Stimulated activated CD4-positive, alpha-beta T cell treated with anti-CD3 and anti-CD28 coated beads, Interleukin-15, amount 100 ng/mL, for 48 hours (primary cell): ENCODE measurements around the gene CLEC17A.

Experiments
- DNase-seq, 2 donors: peaks; one replicate each; pipeline ENCODE4 v3.0.0-alpha.2; 2020; ENCODE audit warnings: low read depth in 2 of 2

Gene CLEC17A

DNA sequence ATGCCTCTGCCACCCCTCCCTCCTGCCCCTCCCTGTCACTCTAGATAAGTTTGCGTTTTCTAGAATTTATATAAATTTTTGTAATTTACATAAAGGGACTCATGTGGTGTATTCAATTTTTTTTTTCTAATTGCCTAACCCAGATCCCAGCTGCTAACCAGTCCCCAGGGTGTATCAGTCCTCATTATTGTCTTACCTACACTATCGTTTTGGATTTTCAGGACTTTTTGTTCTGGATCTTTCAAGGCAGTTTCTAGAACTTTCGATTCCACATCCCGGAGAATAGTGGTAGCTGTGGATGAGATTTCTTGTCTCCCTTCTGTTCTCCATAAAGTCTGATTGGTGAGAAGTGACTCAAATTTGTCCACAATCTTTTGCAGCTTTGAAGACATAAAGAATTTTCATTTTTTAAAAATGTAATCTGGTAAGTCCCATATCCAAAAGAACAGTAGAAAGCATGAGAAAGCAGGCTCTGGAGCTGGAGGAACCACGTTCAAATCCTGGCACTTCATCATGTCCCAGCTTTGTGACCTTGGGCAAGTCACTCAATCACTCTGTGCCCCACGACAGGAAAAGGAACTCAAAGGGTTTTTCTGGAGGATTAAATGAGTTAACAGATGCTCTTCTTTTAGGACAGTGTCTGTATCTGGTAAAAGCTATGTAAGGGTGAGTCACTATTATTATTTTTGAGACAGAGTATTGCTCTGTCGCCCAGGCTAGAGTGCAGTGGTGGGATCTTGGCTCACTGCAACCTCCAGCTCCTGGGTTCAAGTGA, 72.1 kb downstream of the CLEC17A start:
- no peak for DNase-seq

DNA sequence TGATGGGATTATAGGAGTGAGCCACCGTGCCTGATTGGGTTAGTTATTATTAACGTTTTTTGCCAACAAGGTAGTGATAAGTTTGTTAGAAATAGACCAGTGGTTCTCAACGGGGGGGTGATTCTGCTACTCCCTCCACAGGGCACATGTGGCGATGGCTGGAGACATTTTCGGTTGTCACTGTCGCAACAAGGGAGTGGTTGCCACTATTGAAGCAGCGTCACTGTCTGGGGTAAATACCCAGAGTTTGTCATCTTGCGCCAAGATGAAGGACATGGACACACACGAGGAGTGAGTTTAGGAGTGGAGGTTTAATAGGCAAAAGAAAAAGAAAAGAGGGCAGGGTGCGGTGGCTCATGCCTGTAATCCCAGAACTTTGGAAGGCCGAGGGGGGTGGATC, 72.8 kb downstream of the CLEC17A start:
- no peak for DNase-seq

DNA sequence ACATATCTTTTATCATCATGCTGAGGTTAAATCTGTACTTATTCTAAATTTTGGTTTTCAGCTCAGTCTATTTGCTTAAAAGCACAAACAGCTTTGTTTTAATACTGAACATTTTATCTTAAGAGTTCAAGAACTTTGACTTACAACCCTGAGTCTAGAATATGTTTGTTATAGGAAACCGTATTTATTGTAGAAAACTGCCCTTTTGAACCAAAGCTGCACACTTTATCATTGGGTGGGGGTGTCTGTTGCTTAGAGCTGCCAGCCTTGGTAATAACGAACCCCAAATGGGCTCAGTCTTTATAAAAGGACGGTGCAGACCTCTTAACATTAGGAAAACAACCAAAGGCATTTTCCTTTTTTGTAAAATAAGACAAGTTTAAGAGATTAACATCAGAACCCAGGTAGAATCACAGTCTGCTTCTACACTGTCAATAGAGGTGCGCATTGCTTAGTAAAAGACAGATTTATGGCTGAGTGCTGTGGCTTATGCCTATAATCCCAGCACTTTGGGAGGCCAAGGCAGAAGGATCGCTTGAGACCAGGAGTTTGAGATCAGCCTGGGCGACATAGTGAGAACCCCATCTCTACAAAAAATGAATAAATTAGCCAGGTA, 77.1 kb downstream of the CLEC17A start:
- no peak for DNase-seq

DNA sequence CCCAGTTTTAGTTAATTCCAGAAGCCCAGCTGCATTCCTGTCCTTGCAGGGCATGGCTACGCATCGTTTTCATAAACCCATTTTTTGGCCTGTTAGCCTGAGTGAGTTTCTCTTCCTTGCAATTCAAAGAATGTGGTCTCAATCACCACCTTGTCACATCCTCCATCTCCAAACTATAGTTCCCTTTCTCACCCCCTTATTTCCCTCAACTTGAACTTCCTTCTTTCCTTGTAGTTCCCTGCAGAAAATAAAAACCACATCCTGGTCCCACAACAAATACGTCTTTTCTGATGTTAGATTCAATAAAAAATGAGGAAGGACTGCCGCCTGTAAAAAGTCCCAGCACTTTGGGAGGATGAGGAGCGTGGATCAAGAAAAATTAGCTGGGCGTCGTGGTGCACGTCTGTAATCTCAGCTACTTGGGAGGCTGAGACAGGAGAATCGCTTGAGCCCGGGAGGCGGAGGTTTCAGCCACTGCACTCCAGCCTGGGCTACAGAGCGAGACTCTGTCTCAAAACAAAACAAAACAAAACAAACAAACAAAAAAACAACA, 78.6 kb downstream of the CLEC17A start:
- DNase-seq: no peak
